Thyroid gland (tissue), 4 donors: ENCODE results near the gene FIG4.

Source experiments
- POLR2A ChIP-seq, 2 donors: fragments of 450-650 bp; IDR thresholded peaks; one replicate each; pipeline ENCODE4 v1.6.1; 2017; ENCODE audit warnings: antibody characterized with exemption in 2 of 2, mild to moderate bottlenecking in 2 of 2, moderate library complexity in 1 of 2
- TF ChIP-seq, protein P1 (sequence below), 6 experiments: fragments of 200-600 bp in 3 of 6; fragments of 450-650 bp in 3 of 6; sonication (generic) in 3 of 6; IDR thresholded peaks; one replicate each; pipeline ENCODE4 v1.5.1; 2016 to 2019; ENCODE audit warnings: antibody characterized with exemption in 6 of 6, mild to moderate bottlenecking in 2 of 6, inconsistent platforms in 1 of 6, moderate library complexity in 1 of 6

- TF ChIP-seq, protein P1, sequence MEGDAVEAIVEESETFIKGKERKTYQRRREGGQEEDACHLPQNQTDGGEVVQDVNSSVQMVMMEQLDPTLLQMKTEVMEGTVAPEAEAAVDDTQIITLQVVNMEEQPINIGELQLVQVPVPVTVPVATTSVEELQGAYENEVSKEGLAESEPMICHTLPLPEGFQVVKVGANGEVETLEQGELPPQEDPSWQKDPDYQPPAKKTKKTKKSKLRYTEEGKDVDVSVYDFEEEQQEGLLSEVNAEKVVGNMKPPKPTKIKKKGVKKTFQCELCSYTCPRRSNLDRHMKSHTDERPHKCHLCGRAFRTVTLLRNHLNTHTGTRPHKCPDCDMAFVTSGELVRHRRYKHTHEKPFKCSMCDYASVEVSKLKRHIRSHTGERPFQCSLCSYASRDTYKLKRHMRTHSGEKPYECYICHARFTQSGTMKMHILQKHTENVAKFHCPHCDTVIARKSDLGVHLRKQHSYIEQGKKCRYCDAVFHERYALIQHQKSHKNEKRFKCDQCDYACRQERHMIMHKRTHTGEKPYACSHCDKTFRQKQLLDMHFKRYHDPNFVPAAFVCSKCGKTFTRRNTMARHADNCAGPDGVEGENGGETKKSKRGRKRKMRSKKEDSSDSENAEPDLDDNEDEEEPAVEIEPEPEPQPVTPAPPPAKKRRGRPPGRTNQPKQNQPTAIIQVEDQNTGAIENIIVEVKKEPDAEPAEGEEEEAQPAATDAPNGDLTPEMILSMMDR (IDR thresholded peaks at IDR 0.05), result no peak
- no peak for TF ChIP-seq POLR2A (IDR thresholded peaks at IDR 0.05)
Observed at GRCh38 chr6:109820706-109821350, 129.7 kb downstream of the FIG4 start.
